NCI-H2227 treated with DMSO at 0.1 percent for 48 hours (cell line): ENCODE results near the gene BAZ2A.
A peak's percentile ranks its signal among the peaks of the same experiment; 100 is the strongest.
"Not testable (repeated sequence)": the region's sequence is repeated elsewhere in the genome, so short reads cannot be mapped to it uniquely, and the experiment has no call there.

ENCODE experiments used
- DNase-seq: peaks from one replicate; lab custom pipeline; 2025; lab: John Stamatoyannopoulos, UW

BAZ2A gene

DNA sequence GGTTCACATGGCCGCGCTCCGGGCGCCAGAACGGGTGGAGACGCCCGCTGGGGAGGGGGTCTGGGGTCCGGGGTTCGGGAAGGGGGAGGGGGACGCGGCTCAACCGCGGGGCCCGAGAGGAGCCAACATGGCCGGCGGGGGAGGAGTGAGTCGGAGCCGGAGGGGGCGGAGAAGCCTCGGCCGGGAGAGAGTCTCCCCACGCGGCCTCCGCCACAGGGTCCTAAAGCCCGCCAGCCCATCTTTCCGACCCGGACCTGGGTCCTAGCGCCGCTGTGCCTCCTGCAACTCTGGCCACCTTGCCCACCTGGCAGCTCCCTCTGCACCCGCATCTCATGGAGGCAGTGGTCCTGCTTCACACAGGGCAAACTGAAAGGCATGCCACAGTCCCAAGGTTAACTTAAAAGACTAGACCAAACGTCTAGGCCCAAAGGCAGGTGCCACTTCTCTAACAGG, at the start of gene BAZ2A:
Gene BAZ2A (minus strand): TSS at position 147 of the 453 bp plus-strand sequence. CDS start 12,796 bp downstream, outside the sequence.
- peak; percentile 18 for DNase-seq

DNA sequence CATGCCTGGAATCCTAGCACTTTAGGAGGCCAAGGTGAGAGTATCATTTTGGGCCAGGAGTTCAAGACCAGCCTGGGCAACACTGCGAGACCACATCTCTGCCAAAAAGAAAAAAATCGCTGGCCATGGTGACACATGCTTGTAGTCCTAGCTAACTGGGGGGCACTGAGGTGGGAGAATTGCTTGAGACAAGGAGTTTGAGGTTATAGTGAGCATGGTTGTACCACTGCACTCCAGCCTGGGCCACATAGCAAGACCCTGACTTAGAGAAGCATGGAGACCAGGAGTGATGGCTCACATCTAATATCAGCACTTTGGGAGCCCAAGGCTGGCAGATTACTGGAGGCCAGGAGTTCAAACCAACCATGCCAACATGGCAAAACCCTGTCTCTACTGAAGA, 48.7 kb upstream of the BAZ2A start:
- DNase-seq: no peak

DNA sequence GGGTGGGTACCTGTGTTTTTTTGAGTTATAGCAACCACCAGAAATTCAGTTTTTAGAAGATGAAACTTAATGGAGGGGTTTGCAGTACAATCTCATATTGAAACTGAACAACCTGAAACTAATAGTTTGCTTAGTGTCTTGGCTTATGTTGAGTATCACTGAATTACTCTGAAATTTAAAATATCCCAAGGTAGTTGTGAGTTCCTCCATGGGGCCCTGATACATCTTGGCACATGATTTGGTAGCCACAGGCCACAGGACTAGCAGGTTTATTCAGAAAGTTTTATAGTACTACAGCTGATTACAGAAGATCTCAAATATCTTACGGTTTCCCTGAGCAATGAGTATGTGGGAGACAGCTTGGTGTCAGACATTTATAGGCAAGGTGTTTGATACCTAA, 47.6 kb upstream of the BAZ2A start:
- DNase-seq: no peak

DNA sequence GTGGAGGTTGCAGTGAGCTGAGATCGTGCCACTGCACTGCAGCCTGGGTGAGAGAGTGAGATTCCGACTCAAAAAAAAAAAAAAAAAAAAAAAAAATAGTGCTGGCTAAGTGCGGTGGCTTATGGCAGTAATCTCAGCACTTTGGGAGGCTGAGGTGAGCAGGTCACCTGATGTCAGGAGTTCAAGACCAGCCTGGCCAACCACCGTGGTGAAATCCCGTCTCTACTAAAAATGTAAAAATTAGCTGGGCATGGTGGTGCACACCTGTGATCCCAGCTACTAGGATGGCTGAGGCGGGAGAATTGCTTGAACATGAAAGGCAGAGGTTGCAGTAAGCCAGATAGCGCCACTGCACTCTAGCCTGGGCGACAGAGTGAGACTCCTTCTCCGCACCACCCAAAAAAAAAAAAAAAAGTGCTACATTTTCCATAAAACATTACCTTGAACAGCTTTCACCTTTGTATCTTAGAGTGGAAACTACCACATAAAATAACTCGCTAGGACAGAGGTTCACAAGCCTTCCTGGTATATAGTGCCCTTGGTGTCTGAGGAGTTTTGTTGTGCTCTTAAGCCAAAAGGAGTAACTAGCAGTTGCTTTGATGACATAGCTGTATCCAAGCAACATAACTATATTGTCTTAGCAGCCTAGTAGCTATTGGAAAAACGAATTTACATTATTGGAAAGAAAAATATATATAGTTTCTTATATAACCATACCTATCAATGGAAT, 46.9 kb upstream of the BAZ2A start:
- no peak for DNase-seq

DNA sequence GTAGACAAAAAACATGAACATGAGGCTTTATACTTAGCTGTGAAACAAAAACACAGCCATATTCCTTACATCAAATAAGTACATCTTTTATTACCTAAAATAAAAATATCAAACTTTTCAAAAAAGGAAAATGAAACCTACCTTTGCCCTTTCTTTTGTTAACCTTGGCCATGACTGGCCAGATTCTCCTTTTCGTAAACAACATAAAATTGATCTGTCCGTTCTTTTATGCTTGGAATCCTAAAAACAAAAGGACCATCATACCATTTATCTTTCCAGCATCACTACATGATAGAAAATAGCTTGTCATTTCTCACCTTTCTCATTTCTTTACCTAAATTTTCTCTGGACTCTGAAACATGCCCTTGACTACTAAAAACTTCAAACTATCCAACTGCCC, 41.5 kb upstream of the BAZ2A start:
- DNase-seq: no peak

DNA sequence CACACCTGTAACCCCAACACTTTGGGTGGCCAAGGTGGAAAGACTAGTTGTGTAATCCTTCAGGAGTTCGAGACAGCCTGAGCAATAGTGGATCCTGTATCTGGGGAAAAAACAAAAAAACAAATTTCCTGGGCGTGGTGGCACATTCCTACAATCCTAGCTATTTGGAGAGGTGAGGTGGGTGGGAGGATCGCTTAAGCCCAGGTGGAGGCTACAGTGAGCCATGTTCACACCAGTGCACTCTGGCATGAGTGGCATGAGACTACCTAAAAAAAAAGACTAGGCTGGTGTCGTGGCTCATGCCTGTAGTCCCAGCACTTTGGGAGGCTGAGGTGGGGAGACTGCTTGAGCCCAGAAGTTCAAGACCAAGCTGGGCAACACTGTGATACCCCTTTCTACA, 40.7 kb upstream of the BAZ2A start:
- no peak for DNase-seq

DNA sequence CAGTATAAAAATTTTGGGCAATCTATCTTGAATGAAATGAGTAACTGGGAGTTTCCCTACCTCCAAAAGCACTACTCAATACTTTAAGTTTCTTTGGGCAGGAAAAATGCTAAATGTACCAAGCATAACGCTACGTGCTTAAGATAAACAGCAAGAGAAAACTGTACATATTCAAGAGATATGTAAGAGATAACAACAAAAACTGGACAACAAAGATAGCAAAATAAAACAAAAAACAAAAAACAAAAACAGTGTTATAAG, 38.0 kb upstream of the BAZ2A start:
- DNase-seq: no peak

DNA sequence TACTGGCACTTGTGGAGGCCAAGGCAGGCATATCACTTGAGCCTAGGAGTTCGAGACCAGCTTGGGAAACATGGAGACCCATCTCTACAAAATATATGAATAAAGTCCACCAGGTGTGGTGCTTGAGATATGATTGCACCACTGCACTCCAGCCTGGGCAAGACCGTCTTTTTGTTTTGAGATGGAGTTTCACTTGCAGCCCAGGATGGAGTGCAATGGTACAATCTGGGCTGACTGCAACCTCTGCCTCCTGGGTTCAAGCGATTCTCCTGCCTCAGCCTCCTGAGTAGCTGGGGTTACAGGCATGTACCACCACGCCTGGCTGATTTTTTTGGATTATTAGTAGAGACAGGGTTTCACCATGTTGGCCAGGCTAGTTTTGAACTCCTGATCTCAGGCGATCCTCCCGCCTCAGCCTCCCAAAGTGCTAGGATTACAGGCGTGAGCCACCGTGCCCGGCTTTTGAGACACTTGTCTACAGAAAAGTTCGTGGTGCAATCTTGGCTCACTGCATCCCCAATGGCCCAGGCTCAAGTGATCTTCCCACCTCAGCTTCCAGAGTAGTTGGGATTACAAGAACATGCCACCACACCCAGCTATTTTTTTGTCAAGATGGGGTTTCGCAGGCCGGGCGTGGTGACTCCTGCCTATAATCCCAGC, 32.0 kb upstream of the BAZ2A start:
- DNase-seq: no peak

DNA sequence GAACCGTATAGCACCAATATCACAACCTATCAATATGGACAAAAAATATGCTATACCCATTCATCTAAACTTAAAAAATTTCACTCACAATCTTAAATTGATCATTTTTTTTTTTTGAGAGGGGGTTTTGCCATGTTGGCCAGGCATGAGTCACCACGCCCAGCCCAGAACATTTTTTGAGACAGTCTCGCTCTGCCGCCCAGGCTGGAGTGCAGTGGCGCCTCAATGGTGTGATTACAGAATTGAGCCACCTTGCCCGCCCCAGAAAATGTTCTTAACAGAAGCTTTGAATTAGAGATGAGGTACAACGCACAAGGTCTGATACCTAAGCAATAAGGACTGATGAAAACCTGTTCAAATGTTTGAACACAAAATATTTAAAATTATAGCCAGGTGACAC, 31.4 kb upstream of the BAZ2A start:
- DNase-seq: no peak

DNA sequence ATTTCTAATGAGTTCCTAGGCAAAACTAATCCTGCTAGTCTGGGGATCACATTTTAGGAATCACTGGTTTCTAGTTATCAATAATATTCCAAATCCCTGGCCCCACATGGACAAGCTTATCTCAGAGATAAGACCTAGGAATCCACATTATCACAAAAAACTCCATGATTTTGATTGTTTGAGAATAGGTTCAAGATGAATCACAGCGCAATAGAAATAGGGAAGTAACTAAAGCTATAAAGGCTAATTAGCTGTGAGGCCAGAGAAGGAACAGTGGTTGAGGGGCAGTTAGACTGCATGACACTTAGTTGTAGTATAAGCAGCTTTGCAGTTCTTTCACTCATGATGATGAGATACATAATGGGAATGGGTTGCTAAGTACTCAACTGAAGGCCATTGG, 28.8 kb upstream of the BAZ2A start:
- no peak for DNase-seq

DNA sequence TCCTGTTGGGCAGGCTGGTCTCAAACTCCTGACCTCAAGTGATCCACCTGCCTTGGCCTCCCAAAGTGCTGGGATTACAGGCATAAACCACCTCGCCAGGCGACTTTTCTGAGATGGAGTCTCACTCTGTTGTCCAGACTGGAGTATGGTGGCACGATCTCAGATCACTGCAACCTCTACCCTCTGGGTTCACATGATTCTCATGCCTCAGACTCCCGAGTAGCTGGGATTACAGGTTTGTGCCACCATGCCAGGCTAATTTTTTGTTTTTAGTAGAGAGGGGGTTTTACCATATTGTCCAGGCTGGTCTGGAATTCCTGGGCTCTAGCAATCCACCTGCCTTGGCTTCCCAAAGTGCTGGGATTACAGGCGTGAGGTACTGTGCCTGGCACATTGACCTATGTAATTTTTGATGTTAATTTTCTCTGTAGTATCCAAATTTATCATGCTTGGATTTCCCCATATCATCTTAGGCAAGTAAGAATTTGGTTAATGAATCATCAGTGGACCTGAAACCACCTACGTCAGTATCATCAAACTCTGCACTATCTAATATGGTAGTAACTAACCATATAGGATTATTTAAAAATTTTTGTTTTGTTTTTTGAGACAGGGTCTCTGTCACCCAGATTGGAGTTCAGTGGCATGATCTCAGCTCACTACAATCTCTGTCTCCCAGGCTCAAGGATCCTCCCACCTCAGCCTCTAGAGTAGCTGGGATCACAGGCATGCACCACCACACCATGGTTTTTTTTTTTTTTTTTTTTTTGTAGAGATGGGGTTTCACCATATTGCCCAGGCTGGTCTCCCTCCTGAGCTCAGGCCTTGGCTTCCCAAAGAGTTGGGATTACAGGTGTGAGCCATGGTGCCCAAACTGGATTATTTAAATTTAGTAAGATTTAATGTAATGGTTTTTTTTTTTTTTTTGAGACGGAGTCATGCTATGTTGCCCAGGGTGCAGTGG, 27.6 kb upstream of the BAZ2A start:
- no peak for DNase-seq

DNA sequence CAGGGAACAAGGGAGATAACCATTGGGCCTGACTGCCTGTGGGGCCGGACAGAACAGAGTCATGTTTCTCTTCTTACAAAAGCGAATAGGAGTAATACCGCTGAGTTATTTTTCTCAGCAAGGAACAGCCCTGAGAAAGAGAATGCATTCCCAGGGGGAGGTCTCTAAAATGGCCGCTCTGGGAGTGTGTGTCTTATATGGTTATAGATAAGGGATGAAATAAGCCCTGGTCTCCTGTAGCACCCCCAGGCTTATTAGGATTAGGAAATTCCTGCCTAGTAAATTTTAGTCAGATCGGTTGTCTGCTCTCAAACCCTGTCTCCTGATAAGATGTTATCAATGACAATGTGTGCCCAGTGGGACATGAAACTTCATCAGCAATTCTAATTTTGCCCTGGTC, 23.7 kb upstream of the BAZ2A start:
- DNase-seq: not testable (repeated sequence)

DNA sequence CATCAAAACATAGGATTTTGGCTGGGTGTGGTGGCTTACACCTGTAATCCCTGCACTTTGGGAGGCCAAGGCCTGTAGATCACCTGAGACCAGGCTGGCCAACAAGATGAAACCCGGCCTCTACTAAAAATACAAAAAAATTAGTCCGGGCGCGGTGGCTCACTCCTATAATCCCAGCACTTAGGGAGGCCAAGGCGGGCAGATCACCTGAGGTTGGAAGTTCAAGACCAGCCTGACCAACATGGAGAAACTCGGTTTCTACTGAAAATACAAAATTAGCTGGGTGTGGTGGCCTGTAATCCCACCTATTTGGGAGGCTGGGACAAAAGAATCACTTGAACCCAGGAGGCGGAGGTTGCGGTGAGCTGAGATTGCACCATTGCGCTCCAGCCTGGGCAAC, 17.9 kb upstream of the BAZ2A start:
- not testable (repeated sequence) for DNase-seq

DNA sequence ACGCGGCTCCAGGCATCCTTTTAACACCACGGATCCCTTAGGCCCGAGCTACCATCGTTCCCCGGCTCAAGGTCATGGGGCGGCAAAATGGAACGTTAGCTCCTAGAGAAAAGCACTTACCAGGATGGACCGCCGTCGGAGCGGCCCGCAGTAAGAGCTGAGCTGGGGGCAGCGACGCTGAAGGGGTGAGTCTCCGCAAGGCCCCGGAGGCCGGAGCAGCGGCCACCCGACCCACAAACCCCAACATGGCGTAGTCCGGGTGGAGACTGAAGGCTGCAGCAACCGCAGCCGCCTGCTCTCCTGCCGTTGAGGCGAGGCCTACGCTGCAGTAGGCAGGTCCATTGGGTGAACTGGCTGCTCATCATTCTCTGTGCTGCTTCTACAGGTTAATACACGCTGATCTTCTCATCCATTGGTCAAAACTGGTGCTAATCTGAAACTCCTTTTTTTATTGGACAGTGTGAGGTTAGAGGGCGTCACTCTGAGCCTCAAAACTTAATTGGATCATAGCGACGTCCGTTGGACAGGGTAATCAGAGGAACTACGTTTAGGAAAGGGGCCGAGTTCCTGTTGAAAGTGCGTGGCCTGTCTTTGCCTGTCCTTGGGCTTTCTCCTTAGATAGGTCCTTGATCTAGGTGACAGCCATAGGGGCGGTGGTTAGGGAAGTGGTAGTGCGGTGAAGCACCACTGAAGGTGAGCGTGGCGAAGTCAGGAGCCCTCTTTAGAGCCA, 15.8 kb upstream of the BAZ2A start, which contains the start of gene ATP5F1B:
Gene ATP5F1B (minus strand): TSS at position 268 of the 730 bp plus-strand sequence. CDS start 21 bp downstream, at position 247.
- peak; percentile 97 for DNase-seq

DNA sequence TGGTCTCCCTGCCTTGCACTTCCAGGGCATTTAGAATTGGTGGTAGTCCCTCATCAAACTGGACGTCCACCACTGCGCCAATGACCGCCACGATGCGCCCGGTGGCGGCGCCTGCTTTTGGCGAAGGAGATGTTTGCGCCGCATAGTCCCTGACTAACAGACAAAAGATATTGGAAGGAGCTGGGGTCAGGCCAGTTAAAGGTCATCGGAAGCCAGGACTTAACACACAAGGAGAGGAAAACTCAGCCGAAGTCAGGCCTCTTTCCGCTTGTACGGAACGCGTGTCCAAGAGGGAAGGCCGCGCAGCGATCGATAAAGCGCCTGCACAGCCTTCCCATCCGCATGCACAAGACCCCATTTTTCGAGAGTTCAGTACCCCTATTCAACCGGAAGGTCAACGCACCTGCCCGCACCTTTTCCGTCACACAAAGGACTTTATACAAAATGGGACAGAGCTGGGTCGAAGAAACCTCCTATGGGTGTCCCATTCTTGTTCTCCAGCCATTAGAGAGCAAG, 15.1 kb upstream of the BAZ2A start:
- no peak for DNase-seq

DNA sequence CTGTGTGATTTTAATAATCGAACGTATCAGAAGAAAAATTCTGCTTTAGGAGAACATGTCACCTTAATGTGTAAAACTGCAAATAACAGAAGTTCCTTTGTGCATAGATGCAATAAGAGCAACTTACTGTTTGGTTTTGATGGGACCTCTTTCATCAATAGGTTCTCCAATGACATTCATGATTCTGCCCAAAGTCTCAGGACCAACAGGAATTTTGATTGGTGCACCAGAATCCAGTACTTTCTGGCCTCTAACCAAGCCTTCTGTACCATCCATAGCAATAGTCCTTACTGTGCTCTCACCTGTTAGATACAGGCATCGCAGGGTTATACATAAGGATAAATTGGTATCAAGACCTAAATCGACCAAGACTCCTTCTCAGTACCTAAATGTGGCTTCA, 14.5 kb upstream of the BAZ2A start:
- no peak for DNase-seq

DNA sequence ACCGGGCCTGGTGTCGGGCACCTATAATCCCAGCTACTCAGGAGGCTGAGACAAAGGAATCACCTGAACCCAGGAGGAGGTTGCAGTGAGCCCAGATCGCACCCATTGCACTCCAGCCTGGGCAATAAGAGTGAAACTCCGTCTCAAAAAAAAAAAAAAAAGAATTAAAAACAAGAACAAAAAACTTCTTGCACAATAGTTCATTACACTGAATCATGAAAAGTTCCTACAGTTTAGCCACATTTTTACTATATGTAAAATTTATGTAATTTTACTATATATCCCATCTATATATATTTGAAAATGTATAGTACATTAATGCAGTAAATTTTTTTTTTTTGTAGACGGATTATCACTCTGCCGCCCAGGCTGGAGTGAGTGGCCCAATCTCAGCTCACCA, 11.1 kb upstream of the BAZ2A start:
- DNase-seq: no peak

DNA sequence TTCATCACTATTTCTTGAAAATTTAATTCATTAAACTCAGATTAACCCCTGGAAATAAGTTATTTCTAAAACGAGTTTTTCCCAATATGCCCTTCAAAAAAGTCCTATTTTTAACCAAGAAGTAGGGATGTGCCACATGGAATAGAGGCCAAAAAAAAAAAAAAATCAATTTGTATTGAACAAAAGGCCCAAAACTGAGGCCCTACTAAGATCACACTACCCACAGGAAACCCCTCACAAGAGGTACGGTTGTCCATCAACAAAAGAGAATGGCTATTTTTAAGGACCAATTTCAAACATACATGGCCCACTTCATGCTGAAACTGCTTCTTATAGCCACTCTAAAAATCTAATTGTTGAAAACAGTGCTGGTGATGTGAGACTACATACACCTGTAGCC, 7.5 kb upstream of the BAZ2A start:
- DNase-seq: no peak

DNA sequence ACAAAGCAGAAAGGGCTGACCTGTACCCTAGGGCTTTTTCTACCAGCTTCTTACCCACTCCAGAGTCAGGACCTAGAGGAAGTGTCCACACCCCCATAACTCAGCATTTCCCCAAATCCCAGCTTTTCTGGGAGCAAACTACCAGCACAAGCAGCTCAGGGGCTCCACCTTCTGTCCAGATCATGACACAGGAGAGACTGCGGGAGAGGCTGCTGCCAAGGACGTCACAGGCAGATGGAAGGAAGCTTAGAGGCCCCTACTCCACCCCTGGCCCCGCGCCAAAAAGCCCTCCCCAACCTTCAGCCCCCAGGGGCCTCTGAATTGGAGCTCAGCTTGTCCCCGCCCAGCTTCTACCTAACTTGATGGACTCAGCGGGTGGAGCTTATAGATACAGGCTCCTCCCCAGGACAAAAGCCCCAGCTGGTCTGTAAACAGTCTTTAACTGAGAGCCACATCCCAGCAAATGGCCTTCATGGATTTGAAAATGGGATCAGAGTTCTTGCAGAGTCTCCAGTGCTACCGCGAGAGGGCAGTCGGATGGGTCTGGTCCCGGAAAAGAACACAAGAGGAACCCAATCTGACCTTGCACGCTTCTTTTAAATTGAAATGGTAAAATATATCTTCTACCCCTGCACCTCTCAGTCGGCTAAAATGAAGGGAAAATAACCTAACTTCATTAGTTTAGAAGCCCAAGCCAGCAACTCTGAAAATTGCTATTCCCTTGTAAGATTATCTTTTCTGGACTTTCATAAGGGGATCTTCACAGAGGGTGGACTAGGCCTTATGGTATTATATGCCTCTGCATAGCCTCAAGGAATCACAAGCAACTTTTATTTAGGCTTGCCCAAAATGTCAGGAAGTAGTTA, 6.8 kb upstream of the BAZ2A start:
- peak; percentile 94 for DNase-seq

DNA sequence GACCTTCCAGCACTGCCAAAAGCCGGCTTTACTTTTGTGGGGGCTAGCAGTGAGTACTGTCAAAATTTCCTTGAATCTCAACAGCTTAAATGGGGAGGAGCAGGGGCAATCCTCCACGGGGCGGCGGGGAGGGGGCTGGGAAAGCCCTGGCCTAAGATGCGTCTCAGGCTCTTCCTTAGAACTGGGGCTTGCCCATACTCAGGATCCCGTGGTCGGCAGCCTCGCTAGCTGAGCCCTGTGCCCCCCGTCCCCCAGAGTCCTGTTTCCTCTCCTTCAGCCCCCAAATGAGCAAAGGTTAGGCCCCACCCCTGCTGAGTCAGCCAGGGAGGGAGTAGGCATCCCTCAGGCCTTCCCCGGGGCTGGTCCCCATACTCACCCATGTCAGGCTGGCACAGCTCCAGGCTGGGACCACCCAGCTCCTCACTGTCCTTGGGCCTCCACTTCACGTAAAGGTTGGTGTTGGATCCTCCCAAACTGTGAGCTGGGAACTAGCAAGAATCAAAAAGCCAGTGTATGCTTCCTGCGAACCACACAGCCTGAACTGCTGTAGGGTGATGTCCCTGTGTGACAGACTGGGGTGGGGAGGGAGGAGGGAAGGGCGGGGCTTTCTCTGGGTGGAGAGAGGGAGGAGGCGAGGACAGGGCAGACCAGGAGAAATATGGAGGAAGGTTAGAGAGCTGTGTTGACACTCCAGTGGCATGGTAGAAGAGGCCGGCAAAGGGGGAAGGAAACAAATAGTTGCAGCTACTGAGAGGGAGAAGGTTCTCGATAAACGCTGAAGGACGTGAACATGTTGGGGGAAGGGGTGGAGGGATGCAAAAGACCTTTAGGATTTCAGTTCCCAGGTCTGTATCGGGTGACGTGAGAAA, 5.9 kb upstream of the BAZ2A start:
- peak; percentile 49 for DNase-seq
